K562 (cell line): ENCODE data around the gene PTRH1. TPM values are rescaled to one million over a fixed set of nuclear protein-coding genes. Genes with fewer than 3 reads are reported as not detected.

Source experiments
- ATAC-seq: fragments of 200-7000 bp; cut with Tn5 transposase; 3 replicates; pipeline ENCODE4 v1.9.1; 2020; ENCODE audit warnings: moderate library complexity
- BruUV-seq: library from RNA; stranded (reverse); fragments of 400-500 nt; replicated peaks from 2 replicates; lab custom pipeline; 2021; lab: Mats Ljungman, UMichigan
- CTCF ChIA-PET: fragments of 300-600 bp; formaldehyde crosslinking; extraction: SDS; loops from one replicate; lab custom pipeline; 2021; ENCODE audit warnings: low intra/inter-chr PET ratio; lab: Yijun Ruan, JAX
- POLR2A ChIA-PET: fragments of 300-600, 350-650 bp; sonication (Branson Sonifier 250); formaldehyde crosslinking; extraction: SDS; loops from one replicate; lab custom pipeline; 2021; ENCODE audit warnings: antibody characterized with exemption, inconsistent platforms; lab: Yijun Ruan, JAX
- DNase-seq, 4 experiments: peaks; one replicate each; pipeline versions ENCODE4 v3.0.0 to v3.0.0-alpha.2; 2011 to 2018; ENCODE audit warnings: low spot score in 3 of 4, mixed read lengths in 3 of 4; ENCODE audit errors: extremely low read depth in 1 of 4
- FAIRE-seq: peaks from 2 replicates; lab custom pipeline; 2011; peaks lifted over from hg19 to GRCh38; lab: Jason Lieb, UNC
- H2AFZ ChIP-seq: 2 replicates; pipeline ENCODE4 v1.6.0; 2011; ENCODE audit warnings: low read depth, low read length, control low read depth, inconsistent platforms
- H3K27ac ChIP-seq: fragments of 200-600 bp; 3 replicates; pipeline ENCODE4 v1.8.0; 2011; ENCODE audit warnings: low read depth, mild to moderate bottlenecking, control low read depth, inconsistent platforms, low read length, moderate library complexity, mixed read lengths; ENCODE audit errors: extremely low read depth
- H3K27me3 ChIP-seq, 2 experiments: fragments of 300-600 bp in 1 of 2; 2 replicates in 1 of 2; 3 replicates in 1 of 2; pipeline versions ENCODE4 v1.6.0 to v1.8.0; 2011; ENCODE audit warnings: inconsistent platforms in 2 of 2, low read length in 2 of 2, mild to moderate bottlenecking in 1 of 2, mixed read lengths in 1 of 2, moderate library complexity in 1 of 2; ENCODE audit not compliant: control insufficient read depth in 2 of 2, insufficient read depth in 2 of 2
- H3K36me3 ChIP-seq: fragments of 300-600 bp; 3 replicates; pipeline ENCODE4 v1.8.0; 2011; ENCODE audit warnings: mild to moderate bottlenecking, low read length, inconsistent platforms; ENCODE audit not compliant: control insufficient read depth, insufficient read depth
- H3K4me1 ChIP-seq, 2 experiments: fragments of 200-600 bp in 1 of 2; replicated peaks in 1 of 2; 2 replicates in 1 of 2; 3 replicates in 1 of 2; pipeline versions ENCODE4 v1.5.1 to v1.8.0; 2011; ENCODE audit warnings: inconsistent platforms in 2 of 2, low read length in 2 of 2, mild to moderate bottlenecking in 1 of 2, mixed read lengths in 1 of 2, moderate library complexity in 1 of 2; ENCODE audit not compliant: control insufficient read depth in 2 of 2, insufficient read depth in 2 of 2
- H3K4me2 ChIP-seq: 2 replicates; pipeline ENCODE4 v1.6.1; 2011; ENCODE audit warnings: low read length, control low read depth, inconsistent platforms, mixed read lengths; ENCODE audit not compliant: insufficient read depth
- H3K4me3 ChIP-seq: fragments of 200-600 bp; sonication (generic), shearing (Covaris generic); 2 replicates; pipeline ENCODE4 v1.5.1; 2016; ENCODE audit warnings: control low read depth, inconsistent platforms
- H3K79me2 ChIP-seq: fragments of 200-600 bp; 3 replicates; pipeline ENCODE4 v1.8.0; 2011; ENCODE audit warnings: low read length, inconsistent platforms; ENCODE audit not compliant: control insufficient read depth, insufficient read depth
- H3K9ac ChIP-seq, 2 experiments: 2 replicates each; pipeline versions ENCODE4 v1.6.0 to v1.6.1; 2011; ENCODE audit warnings: low read depth in 2 of 2, low read length in 2 of 2, control low read depth in 1 of 2, inconsistent platforms in 1 of 2, mild to moderate bottlenecking in 1 of 2, mixed read lengths in 1 of 2; ENCODE audit not compliant: insufficient read depth in 1 of 2
- H3K9me1 ChIP-seq: one replicate; pipeline ENCODE4 v1.6.0; 2011; ENCODE audit warnings: inconsistent platforms, mild to moderate bottlenecking, low read length, moderate library complexity; ENCODE audit not compliant: control insufficient read depth, insufficient read depth
- H3K9me3 ChIP-seq: replicated peaks from 2 replicates; pipeline ENCODE4 v1.5.1; 2011; ENCODE audit warnings: low read depth, low read length, inconsistent platforms; ENCODE audit not compliant: control insufficient read depth, insufficient read depth
- H4K20me1 ChIP-seq: replicated peaks from 2 replicates; pipeline ENCODE4 v1.6.1; 2011; ENCODE audit warnings: low read length, inconsistent platforms, mixed read lengths; ENCODE audit not compliant: control insufficient read depth, insufficient read depth
- SPI1 ChIP-seq: IDR thresholded peaks from 2 replicates; pipeline ENCODE4 v1.6.1; 2011; ENCODE audit warnings: low read depth, low read length, control low read depth, borderline replicate concordance
- ZBTB17 ChIP-seq: fragments of 450-650 bp; formaldehyde crosslinking; IDR thresholded peaks from 2 replicates; pipeline ENCODE4 v1.4.0; 2020; ENCODE audit warnings: mild to moderate bottlenecking
- WGBS: fragments of 100-300 bp; shearing (Covaris generic); methylation state at CpG from one replicate; pipeline ENCODE4 v1.1.6; 2016; ENCODE audit warnings: low coverage, mixed read lengths; ENCODE audit not compliant: insufficient coverage; ENCODE audit errors: missing lambda C conversion rate; 5-methylcytosine and 5-hydroxymethylcytosine counted together
- in situ Hi-C: fragments of 300-500 bp; cut with MboI; formaldehyde crosslinking; loops from 4 replicates; pipeline ENCODE4 v1.15.0; 2018; ENCODE audit warnings: inconsistent platforms, mixed read lengths
- intact Hi-C: fragments of 100-400 bp; cut with micrococcal nuclease; formaldehyde crosslinking; loops from 2 replicates; pipeline ENCODE4 v1.14.2; 2022
- polyA plus RNA-seq, 8 experiments: library from polyadenylated mRNA; depleted of rRNA in 4 of 8; stranded (reverse) in 5 of 8; unstranded in 3 of 8; fragments of >200 nt; fragmentation: Nextera tagmentation in 2 of 8; fragmentation: Illumina TruSeq in 1 of 8; extraction: Ambion mirVana in 2 of 8; extraction: Trizol in 1 of 8; gene quantifications; 2 replicates each; pipeline versions ENCODE4 v1.2.1 to v1.2.3, GENCODE V29; 2011 to 2014; ENCODE audit warnings: inconsistent platforms in 1 of 8, missing spikeins in 1 of 8
- total RNA-seq, 7 experiments: library from RNA; depleted of rRNA in 6 of 7; stranded (reverse); fragments of >200 nt in 6 of 7; fragmentation: Illumina TruSeq in 2 of 7; extraction: Trizol in 2 of 7; gene quantifications; 2 replicates each; pipeline versions ENCODE4 v1.2.1 to v1.2.3, GENCODE V29; 2011 to 2021; ENCODE audit warnings: low replicate concordance in 1 of 7
- TF ChIP-seq, protein P1 (sequence below): sonication (generic); formaldehyde crosslinking; IDR thresholded peaks from 2 replicates; pipeline ENCODE4 v1.8.0; 2022; ENCODE audit warnings: mild to moderate bottlenecking, missing genetic modification reagents

The PTRH1 gene
- total and polyA plus RNA-seq, 9 of the 15 experiments (the other 6 are each of a cell fraction or from before 2014, with no cell fraction given) = 0.63 to 43.1 (median 5.7) TPM

DNA sequence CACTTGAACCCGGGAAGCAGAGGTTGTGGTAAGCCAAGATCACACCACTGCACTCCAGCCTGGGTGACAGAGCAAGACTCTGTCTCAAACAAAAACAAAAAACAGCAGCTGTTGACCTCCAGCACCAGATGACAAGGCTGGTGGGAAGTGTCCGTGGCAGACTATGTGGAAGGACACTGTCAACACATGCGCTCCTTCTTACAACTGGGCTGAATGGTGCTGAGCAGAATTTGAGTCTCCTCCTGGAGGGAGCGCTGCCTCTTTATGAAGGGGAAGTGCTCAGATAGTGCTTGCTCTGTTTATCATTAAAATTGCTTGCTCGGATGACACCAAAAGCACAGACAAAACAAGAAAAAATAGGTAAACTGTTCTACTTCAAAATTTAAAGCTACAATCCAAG, 17.9 kb downstream of the PTRH1 start:
- CTCF ChIA-PET = no interaction called here
- H2AFZ ChIP-seq = no peak overlapping the region
- WGBS = 55% methylated on average over 5 of the region's 5 CpGs

DNA sequence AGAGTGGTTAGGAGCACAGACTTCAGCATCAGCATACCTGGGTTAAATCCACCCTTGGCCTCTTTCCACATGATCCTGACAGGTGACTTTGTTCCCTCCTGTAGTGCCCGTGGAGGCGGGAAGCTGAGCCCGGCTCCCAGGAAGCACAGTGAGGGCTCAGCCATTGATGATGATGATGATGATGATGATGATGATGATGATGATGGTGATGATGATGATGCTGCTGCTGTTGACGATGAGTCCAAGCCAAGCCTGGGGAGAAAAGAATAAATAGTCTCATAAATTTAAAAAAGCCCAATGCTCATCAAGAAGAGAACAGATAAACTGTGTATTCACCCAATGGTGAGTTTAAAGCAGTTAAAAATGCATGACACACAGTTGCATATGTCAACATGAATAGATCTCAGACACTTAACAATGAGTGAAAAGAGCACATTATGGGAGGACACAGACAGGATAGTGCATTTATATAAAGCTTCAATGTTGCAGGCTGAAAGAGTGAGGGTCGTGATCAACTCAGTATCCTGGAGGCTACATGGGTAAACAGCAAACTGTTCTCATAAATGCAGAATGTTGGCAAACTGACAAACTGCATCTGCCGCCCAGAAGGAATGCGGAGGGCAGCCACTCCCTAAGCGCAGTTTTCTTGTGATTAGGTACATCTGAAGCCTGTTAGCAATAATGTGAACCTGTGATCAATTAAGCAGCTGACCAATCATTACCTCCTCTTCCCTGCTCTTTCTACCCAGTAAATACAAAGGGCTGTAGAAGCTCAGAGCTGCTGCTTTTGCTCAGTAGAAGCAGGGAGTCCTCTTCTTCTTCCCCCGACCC, 20.4 kb downstream of the PTRH1 start:
- Histone ChIP-seq H3K79me2 (no peaks in the 10 kb centered on the region), H2AFZ (no peak overlapping the region), H3K4me3 (no peak overlapping the region), H3K27me3 (no peaks in the 10 kb centered on the region), H3K9me1 (no peaks in the 10 kb centered on the region), H3K36me3 (no peaks in the 10 kb centered on the region; the same call in 2 of the 3 replicates), H4K20me1 (no peaks in the 10 kb centered on the region), H3K4me1 (peaks cover 15 to 16% of the 10 kb centered on the region in 2 experiments), H3K9ac (no peak overlapping the region), H3K27ac (no peak overlapping the region), H3K4me2 (no peak overlapping the region), H3K9me3 (no peaks in the 10 kb centered on the region)
- FAIRE-seq = no peak
- BruUV-seq = no TSS peak
- intact Hi-C loops (no loop called here), in situ Hi-C loops (no loop called here)
- ATAC-seq = no peak
- TF ChIP-seq, protein P1, sequence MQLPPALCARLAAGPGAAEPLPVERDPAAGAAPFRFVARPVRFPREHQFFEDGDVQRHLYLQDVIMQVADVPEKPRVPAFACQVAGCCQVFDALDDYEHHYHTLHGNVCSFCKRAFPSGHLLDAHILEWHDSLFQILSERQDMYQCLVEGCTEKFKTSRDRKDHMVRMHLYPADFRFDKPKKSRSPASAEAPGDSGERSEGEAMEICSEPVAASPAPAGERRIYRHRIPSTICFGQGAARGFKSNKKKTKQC (CRISPR knock-in tag) = no peak
- ChIA-PET POLR2A (interaction anchor here (0.9 to 1.8 kb wide), 2 partner anchors 10 to 14 kb away, joined by 3 to 6 read pairs; no protein-coding TSS in a partner anchor), CTCF (no interaction called here)
- DNase-seq = no peak
- WGBS = 45% methylated on average over 9 of the region's 9 CpGs

More for the DNA sequence above, 17.9 kb downstream of the PTRH1 start:
- POLR2A ChIA-PET = interaction anchor here (0.8 to 1.1 kb wide), 2 partner anchors 13 to 23 kb away, joined by 3 read pairs; no protein-coding TSS in a partner anchor
- Histone ChIP-seq H3K36me3 (no peaks in the 10 kb centered on the region), H3K4me2 (no peak overlapping the region), H3K9me1 (no peaks in the 10 kb centered on the region), H3K4me1 (peaks cover 25 to 26% of the 10 kb centered on the region in 2 experiments)
- BruUV-seq = no TSS peak
- in situ Hi-C loops = no loop called here
- ATAC-seq = no peak
- TF ChIP-seq ZBTB17 (CRISPR knock-in tag) (no peak), SPI1 (peak; percentile 59; the same call in 1 of the 2 replicates)
- TF ChIP-seq, all 486 proteins: peak for 1
- Histone ChIP-seq H3K4me3 (no peak overlapping the region), H3K9ac (no peak overlapping the region; a peak in 1 of 4 replicates), H4K20me1 (no peaks in the 10 kb centered on the region), H3K9me3 (no peaks in the 10 kb centered on the region), H3K79me2 (no peaks in the 10 kb centered on the region), H3K27ac (no peak overlapping the region), H3K27me3 (no peaks in the 10 kb centered on the region)
- intact Hi-C loops = no loop called here
- DNase-seq (no peak), FAIRE-seq (peak; percentile 15)
